HCEC 1CT (cell line): Measurements from ENCODE around the gene FNBP1L.
"Not testable (repeated sequence)": the region's sequence is repeated elsewhere in the genome, so short reads cannot be mapped to it uniquely, and the experiment has no call there.

ENCODE experiments used
- DNase-seq: peaks from one replicate; pipeline ENCODE4 v3.0.0-alpha.2; 2017

Gene FNBP1L

DNA sequence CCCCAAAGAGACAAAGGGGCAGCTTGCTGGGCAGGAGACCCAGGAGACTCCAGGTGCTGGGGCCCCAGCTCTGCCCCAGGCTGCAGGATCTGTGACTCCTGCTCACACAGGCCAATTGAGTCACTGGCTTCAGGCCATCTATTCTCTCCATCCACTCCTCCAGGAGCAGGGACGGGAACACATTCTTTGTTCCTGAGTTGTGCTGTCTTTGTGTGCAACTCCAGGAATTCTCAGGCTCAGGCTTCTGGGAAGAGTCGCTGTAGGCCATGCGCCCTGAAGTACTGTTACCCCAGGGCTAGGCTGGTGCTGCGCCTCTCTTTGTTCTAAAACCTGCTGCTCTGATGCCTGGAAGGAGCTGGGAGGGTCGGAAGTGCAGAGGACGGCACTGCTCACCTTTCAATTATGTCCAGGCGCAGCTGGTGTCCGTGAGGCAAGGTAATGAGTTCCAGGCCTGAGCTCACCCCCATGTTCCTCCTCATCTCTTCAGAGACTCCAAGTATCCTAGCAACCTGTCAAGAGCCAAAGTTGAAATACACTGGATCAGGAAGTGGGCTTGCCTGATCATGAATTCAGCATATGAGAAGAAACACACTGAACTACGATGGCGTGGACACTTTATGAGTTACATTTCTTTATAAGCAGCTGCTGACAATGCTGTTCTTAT lies 127.8 kb downstream of the FNBP1L start:
- DNase-seq: no peak

DNA sequence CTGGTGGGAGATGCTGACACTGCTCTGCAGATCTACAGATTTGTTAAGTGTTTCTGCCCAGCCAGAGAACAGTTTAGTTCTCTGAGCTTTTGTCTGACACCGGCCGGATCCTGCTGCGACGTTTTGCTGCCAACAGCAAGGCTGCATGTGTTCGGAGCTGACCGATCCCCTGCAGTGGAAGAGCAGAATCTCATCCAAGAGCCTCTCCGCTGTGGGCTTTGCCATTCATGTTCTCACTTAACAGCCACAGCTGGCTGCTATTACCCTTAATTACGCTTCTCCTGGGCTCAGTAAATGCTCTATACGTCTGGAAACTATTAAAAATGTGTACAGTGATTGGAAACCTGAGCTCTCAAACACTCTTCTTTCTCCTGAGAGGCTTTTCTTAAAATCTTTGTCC lies 128.4 kb downstream of the FNBP1L start:
- no peak for DNase-seq

DNA sequence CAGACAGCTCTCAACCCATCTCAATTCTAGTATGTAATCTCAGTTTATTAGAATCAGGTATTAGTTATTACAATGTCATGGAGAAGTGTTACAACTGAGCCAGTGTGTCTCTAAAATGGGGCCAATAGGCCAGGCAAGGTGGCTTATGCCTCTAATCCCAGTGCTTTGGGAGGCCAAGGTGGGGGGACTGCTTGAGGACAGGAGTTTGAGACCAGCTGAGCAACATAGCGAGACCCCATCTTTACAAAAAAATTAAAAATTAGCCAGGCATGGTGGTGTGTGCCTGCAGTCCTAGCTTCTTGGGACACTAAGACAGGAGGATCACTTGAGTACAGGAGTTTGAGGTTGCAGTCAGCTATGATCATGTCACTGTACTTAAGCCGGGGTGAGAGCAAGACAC lies 128.8 kb downstream of the FNBP1L start:
- DNase-seq: no peak

DNA sequence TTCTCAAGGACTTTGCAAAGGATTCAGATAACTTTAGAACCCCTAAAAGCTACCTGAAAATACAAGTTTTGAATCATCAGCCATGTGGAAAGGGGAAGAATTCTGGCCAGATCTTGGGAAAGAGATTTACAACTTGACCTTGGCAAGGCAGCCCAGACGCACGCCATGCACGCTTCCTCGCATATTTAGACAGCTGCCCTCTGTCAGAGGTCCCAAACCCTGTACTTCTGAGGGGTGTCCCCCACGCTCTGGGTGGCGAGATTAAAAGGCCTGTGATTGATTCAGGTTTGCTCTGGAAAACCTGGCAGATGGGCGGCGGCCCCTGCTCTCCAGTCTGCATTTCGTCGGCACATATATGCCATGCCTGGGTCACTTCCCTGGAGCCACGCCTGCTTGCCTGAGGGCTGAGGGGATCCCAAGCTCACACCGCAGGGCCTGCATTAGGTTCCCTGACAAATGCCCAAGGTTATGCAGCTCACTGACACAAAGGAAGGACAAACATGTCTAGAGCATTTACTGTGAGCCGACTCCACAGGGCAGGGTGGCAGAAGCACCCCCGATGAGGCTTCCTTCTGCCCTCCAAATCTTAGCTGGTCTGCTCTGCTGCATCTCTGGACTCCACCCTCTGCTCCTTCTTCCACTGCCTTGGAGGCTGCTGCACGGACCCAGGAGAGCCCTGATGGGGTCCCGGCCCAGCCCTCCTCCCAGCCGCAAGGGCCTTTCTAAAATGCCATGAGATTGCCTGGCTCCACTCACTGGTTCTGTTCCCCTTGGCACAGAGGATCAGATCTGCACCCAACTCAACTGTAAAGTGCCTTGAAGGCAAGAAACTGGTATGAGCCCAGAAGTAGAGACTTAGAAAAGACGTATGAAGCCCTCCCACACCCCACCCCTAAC lies 129.9 kb downstream of the FNBP1L start:
- no peak for DNase-seq

DNA sequence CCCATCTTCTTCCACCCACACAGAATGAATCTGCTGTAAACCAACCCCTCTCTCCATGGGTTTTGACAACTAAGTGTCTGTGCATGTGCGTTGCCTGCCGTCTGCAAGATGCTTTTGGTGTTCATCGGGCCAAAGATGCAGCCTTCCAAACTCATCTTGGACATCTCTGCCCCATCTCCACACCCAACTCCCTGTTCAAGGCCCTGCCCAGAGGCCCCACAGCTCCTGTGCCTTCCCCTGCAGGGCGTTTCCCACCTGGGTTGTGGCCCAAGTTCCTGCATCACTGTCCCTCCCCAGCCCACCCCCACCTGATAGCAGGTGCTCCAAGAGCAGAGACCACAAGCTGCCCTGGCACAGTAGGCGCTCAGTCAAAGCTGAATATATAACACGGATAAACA lies 130.5 kb downstream of the FNBP1L start:
- no peak for DNase-seq

DNA sequence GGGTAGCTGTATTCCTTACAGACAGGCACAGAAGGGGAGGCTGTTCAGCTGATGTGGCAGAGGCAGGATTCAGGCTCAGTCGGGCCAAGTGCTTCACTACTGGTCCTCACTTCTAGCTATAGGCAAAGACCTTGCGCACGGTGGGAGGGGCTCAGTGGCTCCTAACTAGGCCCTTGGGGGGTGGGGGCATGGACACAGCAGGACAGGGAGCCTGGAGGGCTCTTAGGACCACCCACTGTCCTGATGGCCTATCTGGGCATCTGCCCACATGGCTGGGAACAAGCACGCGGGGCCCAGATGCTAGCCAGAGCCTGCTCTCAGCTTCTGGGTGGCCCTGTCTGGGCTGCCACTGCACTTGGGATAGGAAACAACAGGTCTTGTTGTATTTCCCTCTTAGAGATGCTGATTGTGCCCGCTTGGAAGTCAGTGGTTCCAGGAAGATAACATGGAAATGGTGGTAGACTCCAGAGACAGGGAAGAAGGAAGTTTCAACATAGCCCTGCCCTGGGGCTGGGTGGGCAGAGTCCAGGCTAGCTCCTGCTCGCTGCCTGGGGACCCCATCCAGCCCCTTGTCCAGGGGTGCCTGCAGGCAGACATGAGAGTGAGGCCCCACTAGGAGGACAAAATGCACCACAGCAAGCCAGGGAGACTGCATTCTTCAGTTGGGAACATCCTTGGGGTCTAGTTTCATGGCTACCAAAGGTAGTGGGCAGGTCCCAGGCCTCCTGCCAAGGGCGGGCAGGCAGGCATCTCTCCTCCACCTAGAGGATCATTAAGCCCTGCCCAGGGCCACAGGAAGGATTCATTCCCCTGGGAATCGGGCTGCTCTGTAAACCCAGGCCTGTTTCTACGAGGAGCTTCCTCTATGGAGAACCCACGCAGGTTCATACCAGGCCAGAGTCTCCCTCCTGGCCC lies 131.2 kb downstream of the FNBP1L start:
- DNase-seq: no peak

DNA sequence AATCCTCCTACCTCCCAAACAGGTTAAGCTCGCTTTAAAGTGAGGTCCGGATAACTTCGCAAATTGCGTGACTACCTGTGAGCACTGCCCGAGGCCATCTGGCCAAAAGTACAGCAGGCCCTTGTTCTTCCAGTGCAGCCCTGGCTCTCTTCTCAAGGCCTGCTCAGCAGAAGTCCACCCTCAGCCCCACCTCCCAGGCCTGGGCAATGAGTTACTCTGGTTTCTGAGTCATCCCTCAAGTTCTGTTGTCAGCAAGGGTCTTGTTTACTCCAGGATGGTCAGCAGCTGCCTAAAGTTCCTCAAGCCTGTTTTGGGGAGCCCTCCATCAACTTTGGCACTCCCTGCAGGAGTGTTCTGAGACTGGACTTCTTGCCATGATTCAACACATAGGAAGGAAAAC lies 132.0 kb downstream of the FNBP1L start:
- peak; percentile 97 for DNase-seq

DNA sequence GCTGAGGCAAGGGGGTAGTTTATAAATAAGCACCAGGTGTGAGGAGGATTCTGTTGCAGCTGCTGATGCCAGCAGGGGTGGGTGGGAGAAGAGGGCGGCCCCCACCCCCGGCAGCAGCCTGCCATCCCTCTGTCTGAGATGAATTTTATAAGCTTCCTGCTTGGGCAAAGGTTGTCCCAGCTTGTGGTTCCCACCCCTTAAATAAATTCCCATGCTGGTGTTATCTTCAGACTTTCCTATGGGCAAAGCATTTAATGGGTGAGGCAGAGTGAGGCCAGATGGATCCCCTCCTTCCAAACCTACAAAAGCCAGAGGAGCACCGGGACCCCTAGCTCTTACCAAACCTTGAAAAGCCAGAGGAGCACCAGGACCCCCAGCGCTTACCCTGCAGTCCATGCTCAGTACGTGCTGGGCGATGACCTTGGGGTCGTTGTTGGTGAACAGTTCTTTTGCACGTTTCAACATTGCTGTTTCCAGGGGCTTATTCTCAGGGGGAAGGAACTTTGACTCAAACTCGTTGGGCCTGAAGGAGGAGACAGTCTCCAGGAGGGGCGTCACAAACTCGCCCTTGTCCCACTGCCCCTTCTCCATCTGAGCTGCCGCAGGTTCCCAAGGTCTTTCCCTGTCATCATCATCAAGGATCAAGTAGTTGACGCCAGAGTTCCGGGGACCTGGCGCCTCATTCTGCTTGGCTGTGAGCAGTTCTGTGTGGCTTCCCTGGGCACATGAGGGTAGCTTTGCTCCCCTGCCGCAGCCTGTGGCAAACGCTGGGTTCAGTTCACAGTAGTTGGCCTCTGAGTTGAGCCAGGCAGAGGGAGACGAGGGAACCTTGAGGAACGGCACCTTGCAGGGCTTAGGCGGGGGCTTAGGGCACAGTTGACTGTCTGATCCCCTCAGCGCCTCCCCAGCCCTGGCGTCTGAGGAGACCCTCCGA lies 134.3 kb downstream of the FNBP1L start:
- no peak for DNase-seq

DNA sequence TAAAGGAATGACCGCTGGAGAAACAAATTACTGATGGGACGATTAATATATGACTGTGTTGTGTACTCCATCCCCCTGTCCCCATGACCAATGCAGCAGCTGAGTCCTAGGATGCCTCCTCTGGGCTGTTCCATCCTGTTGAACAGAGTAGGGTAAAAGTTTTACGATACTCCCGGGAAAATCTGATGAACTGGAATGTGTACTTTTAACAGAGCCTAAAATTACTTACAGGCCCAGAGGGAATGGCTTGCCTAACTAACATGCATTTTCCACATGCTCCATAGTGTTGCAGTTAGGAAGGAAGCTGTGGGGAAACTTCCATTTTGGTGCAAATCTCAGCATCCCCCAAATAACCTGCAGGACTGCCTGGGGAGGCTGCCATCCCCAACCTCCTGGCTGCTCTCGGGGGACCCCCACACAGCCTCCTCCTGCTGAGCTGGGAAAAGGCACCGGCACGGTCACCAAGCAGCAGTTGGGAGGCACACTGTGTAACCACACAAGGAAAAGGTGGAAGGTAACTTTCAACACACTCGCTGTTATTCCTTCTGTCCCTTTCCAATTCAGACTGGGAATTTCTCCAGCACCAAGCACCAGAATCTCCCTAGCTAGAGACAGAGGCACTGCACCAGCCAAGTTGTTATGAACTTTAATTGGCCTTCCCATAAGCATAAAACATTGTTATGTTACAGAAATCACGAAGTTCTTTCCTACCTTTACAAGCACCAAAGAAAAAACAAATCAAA lies 136.5 kb downstream of the FNBP1L start:
- DNase-seq: no peak

DNA sequence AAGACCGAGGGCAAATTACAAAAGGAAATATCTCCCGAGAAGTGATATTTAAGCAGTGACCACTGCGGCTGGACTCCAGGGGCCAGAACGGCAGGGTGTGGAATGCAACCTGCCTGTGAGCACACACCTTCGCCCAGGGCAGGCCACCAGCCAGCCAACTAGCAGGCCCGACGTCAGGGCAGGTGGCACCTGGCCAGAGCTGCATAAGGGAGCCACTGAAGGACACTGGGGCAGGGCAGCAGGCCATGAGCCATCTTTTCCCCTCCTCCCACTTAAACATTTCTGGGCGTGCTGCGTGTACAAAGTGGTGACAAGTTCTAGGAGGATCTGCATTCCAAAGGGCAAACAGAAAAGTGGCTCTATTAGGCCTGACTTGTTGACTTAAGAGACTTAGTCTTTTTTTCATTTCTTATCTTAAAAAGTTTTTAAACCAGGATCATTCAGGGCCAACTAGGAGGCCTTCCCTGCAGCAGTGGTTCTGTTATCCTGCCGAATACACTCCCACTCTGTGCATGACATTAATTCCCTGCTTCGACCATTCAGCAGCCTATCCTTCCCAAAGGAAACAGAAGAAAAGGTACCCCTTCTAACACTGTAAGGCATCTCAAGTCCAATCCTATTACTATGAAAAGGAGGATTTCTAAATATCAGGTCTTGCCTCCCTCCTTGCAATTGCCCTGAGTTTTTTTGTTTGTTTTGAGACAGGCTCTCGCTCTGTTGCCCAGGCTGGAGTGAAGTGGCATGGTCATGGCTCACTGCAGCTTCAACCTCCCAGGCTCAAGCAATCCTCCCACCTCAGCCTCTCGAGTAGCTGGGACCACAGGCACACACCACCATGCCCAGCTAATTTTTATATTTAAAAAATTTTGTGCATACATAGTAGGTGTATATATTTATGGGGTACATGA lies 137.4 kb downstream of the FNBP1L start:
- no peak for DNase-seq

DNA sequence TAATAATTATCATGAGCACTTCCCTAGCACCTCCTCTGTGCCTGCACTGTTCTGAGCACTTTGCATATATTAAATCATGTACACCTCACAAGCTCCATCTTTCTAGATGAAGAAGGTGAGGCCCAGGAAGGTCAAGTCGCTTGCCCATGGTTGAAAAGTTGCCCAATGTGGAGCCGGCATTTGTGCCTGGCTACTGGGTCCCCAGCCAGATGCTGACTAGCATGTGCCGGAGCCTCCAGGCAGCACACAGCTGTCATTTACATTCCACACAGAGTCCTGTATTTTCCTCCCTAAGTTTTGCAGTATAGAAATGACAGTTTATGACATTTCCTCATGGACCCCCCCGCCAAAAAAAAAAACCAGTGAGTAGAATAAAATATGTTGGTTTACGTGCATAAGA lies 139.4 kb downstream of the FNBP1L start:
- no peak for DNase-seq

DNA sequence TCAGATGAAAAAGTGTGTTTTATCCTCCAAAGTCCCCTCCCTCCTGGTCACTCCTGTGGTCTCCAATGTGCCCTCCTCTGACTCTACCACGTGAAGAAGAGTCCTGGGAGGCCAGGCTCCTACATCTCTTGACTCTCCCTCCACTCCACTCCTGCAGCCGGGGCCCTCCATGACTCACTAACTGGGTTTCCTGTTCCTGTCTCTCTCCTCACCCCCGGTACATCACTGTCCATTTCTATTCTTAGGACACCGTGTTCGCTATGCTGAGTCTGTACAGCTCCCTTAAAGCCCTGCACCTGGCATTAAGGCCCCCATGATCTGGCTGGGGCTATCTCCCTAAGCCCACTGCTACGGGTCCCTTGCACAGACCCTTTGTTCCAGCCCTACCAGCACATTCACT lies 140.3 kb downstream of the FNBP1L start:
- DNase-seq: peak; percentile 48

DNA sequence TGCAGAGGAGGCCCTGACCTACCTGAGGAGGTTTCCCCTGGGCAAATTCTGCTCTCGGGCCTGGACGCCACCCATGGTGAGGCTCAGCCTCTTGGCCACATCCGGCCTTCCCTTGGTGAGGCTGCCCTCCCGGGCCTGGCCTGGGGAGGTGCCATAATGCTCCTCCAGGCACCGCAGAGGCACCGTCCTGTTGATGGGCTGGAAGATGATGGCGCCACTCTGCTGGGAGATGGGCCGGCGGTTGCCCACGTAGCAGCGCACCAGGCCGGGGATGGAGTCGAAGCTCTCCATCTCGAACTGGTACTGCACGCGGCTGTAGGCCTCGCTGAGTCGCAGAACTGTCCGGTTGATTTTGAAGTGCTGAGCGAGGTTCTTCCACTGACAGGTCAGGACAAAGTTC lies 141.0 kb downstream of the FNBP1L start:
- no peak for DNase-seq

DNA sequence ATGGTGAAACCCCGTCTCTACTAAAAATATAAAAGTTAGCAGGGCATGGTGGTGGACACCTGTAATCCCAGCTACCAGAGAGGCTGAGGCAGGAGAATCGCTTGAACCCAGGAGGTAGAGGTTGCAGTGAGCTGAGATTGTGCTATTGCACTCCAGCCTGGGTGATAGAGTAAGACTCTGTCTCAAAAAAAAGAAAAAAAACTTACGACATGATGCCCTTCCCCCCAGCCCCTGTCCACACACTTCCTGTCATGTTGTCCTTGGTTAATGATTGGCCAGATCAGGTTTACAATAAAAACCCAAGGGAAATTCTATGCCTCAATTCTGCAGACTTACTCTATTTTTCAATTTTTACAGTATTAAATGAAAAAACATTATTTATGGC lies 143.4 kb downstream of the FNBP1L start:
- not testable (repeated sequence) for DNase-seq

DNA sequence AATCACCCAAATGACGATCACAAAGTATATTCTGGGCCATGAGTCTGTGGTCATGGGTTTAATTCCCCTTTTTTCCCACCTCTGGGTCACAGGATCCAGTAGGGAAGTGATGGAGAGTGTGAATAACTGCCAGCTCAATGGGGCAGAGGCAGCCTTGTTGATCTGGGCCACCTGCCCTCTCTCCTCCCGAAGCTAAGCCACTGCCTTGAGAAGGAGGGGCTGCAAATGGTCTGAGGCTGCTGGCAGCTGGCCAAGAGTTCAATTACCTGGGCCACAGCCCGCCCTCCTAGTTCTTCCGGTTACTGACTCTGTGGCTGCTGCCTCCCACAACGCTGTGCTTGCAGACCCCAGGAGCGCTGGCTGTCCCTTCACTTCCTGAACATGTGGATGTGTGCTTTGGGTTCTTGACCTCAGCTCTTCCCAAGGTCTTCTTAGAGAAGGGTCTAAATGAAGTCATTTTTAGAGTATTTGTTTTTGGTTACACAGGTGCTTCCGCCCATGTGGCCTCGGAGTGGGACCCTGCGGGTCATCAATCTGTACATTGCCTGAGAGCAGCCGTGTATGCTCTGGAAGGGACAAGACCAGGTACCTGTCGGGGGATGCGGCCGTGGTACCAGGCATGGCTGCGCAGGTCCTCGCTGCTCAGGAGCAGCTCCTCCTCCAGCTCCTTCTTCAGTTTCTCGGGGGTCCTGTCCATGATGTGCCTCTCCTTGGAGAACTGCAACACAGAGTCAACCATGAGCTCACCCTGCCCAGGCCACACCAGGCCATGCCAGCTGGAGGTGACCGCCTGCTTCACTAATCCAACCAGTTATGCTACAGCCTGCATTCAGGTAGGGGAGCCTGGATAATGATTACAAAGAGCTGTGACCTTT lies 144.0 kb downstream of the FNBP1L start:
- DNase-seq: no peak

DNA sequence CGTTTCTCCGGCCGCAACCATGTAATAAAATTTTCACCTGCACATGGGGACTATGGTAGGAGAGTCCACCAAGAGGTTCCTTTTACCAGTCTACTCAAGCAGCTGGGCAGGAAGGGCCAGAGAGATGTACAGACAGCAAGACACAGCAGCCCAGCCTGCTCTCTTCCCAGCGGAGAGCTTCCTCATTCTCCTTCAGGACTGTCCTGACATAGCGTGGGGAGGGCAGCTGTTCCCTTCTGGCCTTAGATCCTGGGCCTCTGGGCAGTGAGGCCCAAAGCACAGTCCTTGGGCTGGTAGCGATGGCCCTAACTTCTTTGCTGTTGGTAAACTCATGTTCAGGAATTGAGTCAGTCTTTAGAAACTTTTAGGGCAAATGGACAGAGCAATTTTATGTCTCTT lies 144.6 kb downstream of the FNBP1L start:
- DNase-seq: no peak

DNA sequence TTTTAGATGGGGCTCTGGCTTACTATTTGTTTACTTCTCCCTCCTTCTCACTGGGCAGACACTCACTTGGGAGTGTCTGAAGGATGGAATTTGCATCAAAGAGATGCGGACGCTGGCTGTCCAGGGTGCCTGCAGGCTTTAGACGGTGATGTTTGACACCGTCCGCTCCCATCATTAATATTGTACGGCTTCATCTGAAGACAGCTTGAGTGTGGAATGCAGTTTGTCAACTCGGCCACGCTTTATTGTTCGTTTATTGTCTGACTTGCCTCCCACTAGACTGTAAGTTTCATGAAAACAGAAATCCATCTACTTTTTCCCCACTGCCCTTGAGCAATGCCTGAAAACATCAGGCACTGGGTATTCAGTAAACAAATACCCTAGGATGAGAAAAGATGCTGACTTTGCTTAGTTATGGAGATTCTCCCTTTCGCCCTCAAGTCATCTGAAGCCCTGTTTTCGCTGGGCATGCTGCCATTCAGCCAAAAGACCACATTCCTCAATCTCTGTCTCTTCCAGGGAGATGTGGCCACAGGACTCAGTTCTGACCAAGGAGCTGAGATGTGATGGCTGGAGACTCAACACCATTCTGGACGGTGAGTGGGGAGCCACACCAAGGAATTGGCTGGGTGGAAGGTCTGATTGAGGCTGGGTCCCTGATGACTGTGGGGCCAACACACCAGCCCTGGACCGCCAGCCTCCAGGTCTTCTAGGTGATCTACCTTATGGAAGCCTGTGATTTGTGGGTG lies 146.1 kb downstream of the FNBP1L start:
- DNase-seq: no peak

DNA sequence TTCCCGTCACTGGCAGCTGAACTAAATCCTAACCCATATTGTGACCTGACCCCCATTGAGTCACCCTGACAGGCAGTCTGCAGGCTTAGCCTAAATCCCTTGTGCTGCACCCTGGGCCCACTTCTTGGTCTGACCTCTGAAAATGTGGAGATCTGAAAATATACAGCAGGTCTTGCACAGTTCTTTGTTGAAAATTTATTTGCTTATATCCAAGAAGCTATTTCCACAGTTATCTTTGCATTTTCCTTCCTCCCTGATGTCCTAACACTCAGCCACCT lies 146.6 kb downstream of the FNBP1L start:
- peak; percentile 78 for DNase-seq

DNA sequence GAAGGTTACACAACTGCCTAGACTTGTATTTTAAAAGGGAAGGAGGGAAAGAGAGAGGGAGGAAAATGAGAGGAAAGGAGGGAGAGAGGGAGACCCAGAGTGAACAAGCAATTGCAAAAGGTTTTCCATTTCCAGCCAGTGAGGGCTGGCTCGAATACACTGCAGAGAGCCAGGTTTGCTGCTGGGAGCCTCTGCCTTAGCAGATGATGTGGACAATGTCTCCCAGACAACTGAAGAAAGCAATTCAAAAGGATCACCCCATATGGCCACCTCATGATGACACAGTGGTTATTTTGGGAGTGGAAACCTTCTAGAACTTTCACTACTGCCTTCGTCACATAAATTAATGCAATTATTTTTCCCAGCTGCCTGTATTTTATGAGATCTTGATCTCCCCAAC lies 147.3 kb downstream of the FNBP1L start:
- DNase-seq: peak; percentile 60
